ENCODE results near the gene FAM83C.

Gene FAM83C

GRCh38 chr20:35238170-35238569, 54.1 kb downstream of the FAM83C start:
- Mint-ChIP-seq H3K27me3 (no peaks in the 10 kb centered on the region), H3K4me1 (peaks cover 3% of the 10 kb centered on the region), H3K36me3 (ENCODE audit: low read depth) (peaks cover 3% of the 10 kb centered on the region), H3K4me3 (no peak overlapping the region), H3K27ac (no peak overlapping the region), H3K9me3 (no peaks in the 10 kb centered on the region)
- ATAC-seq (no peak), DNase-seq (no peak)

DNA sequence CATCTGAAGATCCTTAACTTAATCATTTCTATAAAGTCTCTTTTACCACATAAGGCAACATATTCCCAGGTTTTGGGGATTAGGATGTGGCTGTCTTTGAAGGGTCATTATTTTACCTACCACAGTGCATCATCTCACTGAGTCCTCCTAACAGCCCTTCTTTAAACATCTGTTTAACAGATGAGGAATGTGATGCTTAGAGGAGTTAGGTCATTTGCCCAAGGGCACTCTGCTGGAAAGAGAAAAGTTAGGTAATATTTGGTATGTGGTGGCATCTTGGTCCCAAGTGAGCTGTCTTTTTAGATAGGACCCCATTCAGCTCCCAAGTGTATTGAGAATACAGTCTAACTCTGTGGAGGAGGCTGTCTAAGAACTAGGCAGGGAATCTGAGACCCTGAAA, 54.7 kb downstream of the FAM83C start:
- no peak for DNase-seq

DNA sequence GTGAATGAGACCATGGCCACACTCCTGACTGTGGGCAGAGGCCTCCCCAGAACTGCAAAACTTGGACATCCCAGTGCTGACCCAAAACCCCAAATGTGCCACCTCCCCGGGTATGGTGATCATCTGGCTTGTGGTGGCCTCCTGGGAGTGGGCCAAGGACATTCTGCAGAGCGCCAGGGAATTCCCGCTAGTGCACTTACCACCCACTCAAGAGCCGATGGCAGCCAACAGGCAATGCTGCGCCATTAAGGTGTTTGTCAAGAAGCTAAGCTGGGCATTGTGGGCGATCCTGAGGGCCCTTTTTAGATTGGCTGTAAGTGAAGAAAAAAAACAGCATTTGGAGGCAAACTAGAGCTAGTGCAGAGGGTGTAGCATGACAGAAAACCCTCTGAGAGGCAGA, 56.3 kb downstream of the FAM83C start:
- peaks cover 9% of the 10 kb centered on the region for H3K36me3 Mint-ChIP-seq (ENCODE audit: low read depth)
- H3K4me1 Mint-ChIP-seq: peaks cover 3% of the 10 kb centered on the region
- no peak overlapping the region for H3K27ac Mint-ChIP-seq
- no peak overlapping the region for H3K4me3 Mint-ChIP-seq
- no peaks in the 10 kb centered on the region for H3K9me3 Mint-ChIP-seq
- no peak for DNase-seq
- no peak for ATAC-seq
- H3K27me3 Mint-ChIP-seq: no peaks in the 10 kb centered on the region

More for the DNA sequence above, 54.7 kb downstream of the FAM83C start:
- Mint-ChIP-seq H3K27me3 (no peaks in the 10 kb centered on the region), H3K36me3 (ENCODE audit: low read depth) (peaks cover 4% of the 10 kb centered on the region), H3K4me3 (no peak overlapping the region), H3K4me1 (peaks cover 3% of the 10 kb centered on the region), H3K27ac (no peak overlapping the region), H3K9me3 (no peaks in the 10 kb centered on the region)
- ATAC-seq: no peak
